ENCODE results near the gene TMEM167B.

TMEM167B gene

GRCh38 chr1:109083923-109084322 is 6.6 kb upstream of the TMEM167B start:
- peak overlapping the region; percentile 41 for H3K27ac ChIP-seq (ENCODE audit: low read depth, low read length)
- H3K9me3 ChIP-seq (ENCODE audit: control insufficient read depth, insufficient read depth, low read length): no peaks in the 10 kb centered on the region

GRCh38 chr1:109084563-109085517 is 5.7 kb upstream of the TMEM167B start:
- Histone ChIP-seq H3K4me3 (ENCODE audit: low read depth, low read length) (no peak overlapping the region), H3K9me3 (ENCODE audit: control insufficient read depth, insufficient read depth, low read length) (no peaks in the 10 kb centered on the region), H3K27me3 (ENCODE audit: control insufficient read depth, insufficient read depth, low read length) (no peaks in the 10 kb centered on the region), H3K27ac (ENCODE audit: low read depth, low read length) (no peak overlapping the region), H3K36me3 (ENCODE audit: control insufficient read depth, insufficient read depth, low read length) (no peaks in the 10 kb centered on the region), H3K9ac (ENCODE audit: low read depth, low read length) (no peak overlapping the region), H3K4me1 (ENCODE audit: control insufficient read depth, insufficient read depth, low read length) (peaks cover 20% of the 10 kb centered on the region)

More at GRCh38 chr1:109083923-109084322, 6.6 kb upstream of the TMEM167B start:
- no peaks in the 10 kb centered on the region for H3K36me3 ChIP-seq (ENCODE audit: control insufficient read depth, insufficient read depth, low read length)
- no peak overlapping the region for H3K9ac ChIP-seq (ENCODE audit: low read depth, low read length)
- H3K4me1 ChIP-seq (ENCODE audit: control insufficient read depth, insufficient read depth, low read length): peaks cover 17% of the 10 kb centered on the region
- no peaks in the 10 kb centered on the region for H3K27me3 ChIP-seq (ENCODE audit: control insufficient read depth, insufficient read depth, low read length)
- H3K4me3 ChIP-seq (ENCODE audit: low read depth, low read length): no peak overlapping the region

- Histone ChIP-seq H3K27ac (ENCODE audit: low read depth, low read length) (no peak overlapping the region), H3K9ac (ENCODE audit: low read depth, low read length) (no peak overlapping the region), H3K4me1 (ENCODE audit: control insufficient read depth, insufficient read depth, low read length) (peaks cover 7% of the 10 kb centered on the region), H3K9me3 (ENCODE audit: control insufficient read depth, insufficient read depth, low read length) (no peaks in the 10 kb centered on the region), H3K36me3 (ENCODE audit: control insufficient read depth, insufficient read depth, low read length) (peaks cover 8% of the 10 kb centered on the region), H3K27me3 (ENCODE audit: control insufficient read depth, insufficient read depth, low read length) (no peaks in the 10 kb centered on the region), H3K4me3 (ENCODE audit: low read depth, low read length) (peak overlapping the region; percentile 92; the same call in 1 of the 2 replicates)
Measured at GRCh38 chr1:109089242-109090015, 1.1 kb upstream of the TMEM167B start.

GRCh38 chr1:109091078-109091838 is 694 bp downstream of the TMEM167B start:
- Histone ChIP-seq H3K36me3 (ENCODE audit: control insufficient read depth, insufficient read depth, low read length) (peaks cover 14% of the 10 kb centered on the region), H3K27me3 (ENCODE audit: control insufficient read depth, insufficient read depth, low read length) (no peaks in the 10 kb centered on the region), H3K9ac (ENCODE audit: low read depth, low read length) (peak overlapping the region; percentile 73), H3K27ac (ENCODE audit: low read depth, low read length) (peak overlapping the region; percentile 91), H3K9me3 (ENCODE audit: control insufficient read depth, insufficient read depth, low read length) (no peaks in the 10 kb centered on the region), H3K4me3 (ENCODE audit: low read depth, low read length) (peak overlapping the region; percentile 92), H3K4me1 (ENCODE audit: control insufficient read depth, insufficient read depth, low read length) (peaks cover 7% of the 10 kb centered on the region)

- peaks cover 7% of the 10 kb centered on the region for H3K4me1 ChIP-seq (ENCODE audit: control insufficient read depth, insufficient read depth, low read length)
- H3K27ac ChIP-seq (ENCODE audit: low read depth, low read length): no peak overlapping the region
- H3K27me3 ChIP-seq (ENCODE audit: control insufficient read depth, insufficient read depth, low read length): no peaks in the 10 kb centered on the region
- H3K36me3 ChIP-seq (ENCODE audit: control insufficient read depth, insufficient read depth, low read length): peaks cover 14% of the 10 kb centered on the region
- H3K9me3 ChIP-seq (ENCODE audit: control insufficient read depth, insufficient read depth, low read length): no peaks in the 10 kb centered on the region
- peak overlapping the region; percentile 92 for H3K4me3 ChIP-seq (ENCODE audit: low read depth, low read length)
- peak overlapping the region; percentile 73 for H3K9ac ChIP-seq (ENCODE audit: low read depth, low read length)
Measured at GRCh38 chr1:109091839-109092193, 1.3 kb downstream of the TMEM167B start.

GRCh38 chr1:109094377-109094803 is 3.8 kb downstream of the TMEM167B start:
- Histone ChIP-seq H3K9me3 (ENCODE audit: control insufficient read depth, insufficient read depth, low read length) (no peaks in the 10 kb centered on the region), H3K4me1 (ENCODE audit: control insufficient read depth, insufficient read depth, low read length) (peaks cover 6% of the 10 kb centered on the region), H3K4me3 (ENCODE audit: low read depth, low read length) (no peak overlapping the region), H3K27ac (ENCODE audit: low read depth, low read length) (no peak overlapping the region), H3K9ac (ENCODE audit: low read depth, low read length) (no peak overlapping the region), H3K27me3 (ENCODE audit: control insufficient read depth, insufficient read depth, low read length) (no peaks in the 10 kb centered on the region), H3K36me3 (ENCODE audit: control insufficient read depth, insufficient read depth, low read length) (peaks cover 14% of the 10 kb centered on the region)

GRCh38 chr1:109094871-109095270 is 4.3 kb downstream of the TMEM167B start:
- Histone ChIP-seq H3K27me3 (ENCODE audit: control insufficient read depth, insufficient read depth, low read length) (no peaks in the 10 kb centered on the region), H3K9ac (ENCODE audit: low read depth, low read length) (no peak overlapping the region), H3K27ac (ENCODE audit: low read depth, low read length) (no peak overlapping the region)

GRCh38 chr1:109095631-109096030 is 5.1 kb downstream of the TMEM167B start:
- no peak overlapping the region for H3K4me3 ChIP-seq (ENCODE audit: low read depth, low read length)
- H3K4me1 ChIP-seq (ENCODE audit: control insufficient read depth, insufficient read depth, low read length): peaks cover 3% of the 10 kb centered on the region; the same call in 1 of the 2 replicates
- no peaks in the 10 kb centered on the region for H3K9me3 ChIP-seq (ENCODE audit: control insufficient read depth, insufficient read depth, low read length)
- H3K27me3 ChIP-seq (ENCODE audit: control insufficient read depth, insufficient read depth, low read length): no peaks in the 10 kb centered on the region
- H3K36me3 ChIP-seq (ENCODE audit: control insufficient read depth, insufficient read depth, low read length): peaks cover 14% of the 10 kb centered on the region
- H3K27ac ChIP-seq (ENCODE audit: low read depth, low read length): no peak overlapping the region
- no peak overlapping the region for H3K9ac ChIP-seq (ENCODE audit: low read depth, low read length)

More at GRCh38 chr1:109094871-109095270, 4.3 kb downstream of the TMEM167B start:
- H3K36me3 ChIP-seq (ENCODE audit: control insufficient read depth, insufficient read depth, low read length): peaks cover 14% of the 10 kb centered on the region
- no peaks in the 10 kb centered on the region for H3K9me3 ChIP-seq (ENCODE audit: control insufficient read depth, insufficient read depth, low read length)
- H3K4me1 ChIP-seq (ENCODE audit: control insufficient read depth, insufficient read depth, low read length): peaks cover 3% of the 10 kb centered on the region; the same call in 1 of the 2 replicates
- H3K4me3 ChIP-seq (ENCODE audit: low read depth, low read length): no peak overlapping the region

- peaks cover 3% of the 10 kb centered on the region; the same call in 1 of the 2 replicates for H3K4me1 ChIP-seq (ENCODE audit: control insufficient read depth, insufficient read depth, low read length)
- H3K36me3 ChIP-seq (ENCODE audit: control insufficient read depth, insufficient read depth, low read length): peaks cover 14% of the 10 kb centered on the region
- H3K27ac ChIP-seq (ENCODE audit: low read depth, low read length): no peak overlapping the region
- H3K4me3 ChIP-seq (ENCODE audit: low read depth, low read length): no peak overlapping the region
- H3K9ac ChIP-seq (ENCODE audit: low read depth, low read length): no peak overlapping the region
- no peaks in the 10 kb centered on the region for H3K9me3 ChIP-seq (ENCODE audit: control insufficient read depth, insufficient read depth, low read length)
- no peaks in the 10 kb centered on the region for H3K27me3 ChIP-seq (ENCODE audit: control insufficient read depth, insufficient read depth, low read length)
Measured at GRCh38 chr1:109096120-109096519, 5.6 kb downstream of the TMEM167B start.

GRCh38 chr1:109099938-109100773 is 9.6 kb downstream of the TMEM167B start:
- Histone ChIP-seq H3K9me3 (ENCODE audit: control insufficient read depth, insufficient read depth, low read length) (no peaks in the 10 kb centered on the region), H3K4me1 (ENCODE audit: control insufficient read depth, insufficient read depth, low read length) (no peaks in the 10 kb centered on the region), H3K4me3 (ENCODE audit: low read depth, low read length) (peak overlapping the region; percentile 90), H3K27me3 (ENCODE audit: control insufficient read depth, insufficient read depth, low read length) (no peaks in the 10 kb centered on the region), H3K36me3 (ENCODE audit: control insufficient read depth, insufficient read depth, low read length) (peaks cover 6% of the 10 kb centered on the region), H3K9ac (ENCODE audit: low read depth, low read length) (peak overlapping the region; percentile 96), H3K27ac (ENCODE audit: low read depth, low read length) (peak overlapping the region; percentile 88)
